NCI-H1092 (cell line): Measurements from ENCODE around the gene DLX3.
A peak's percentile ranks its signal among the peaks of the same experiment; 100 is the strongest.

Experiments used
- DNase-seq: peaks from one replicate; lab custom pipeline; 2025; lab: John Stamatoyannopoulos, UW

DLX3 gene

GRCh38 chr17:49992191-49992932 lies 2.7 kb downstream of the DLX3 start:
- no peak for DNase-seq

- DNase-seq: no peak
Observed at GRCh38 chr17:49991409-49991808, 3.6 kb downstream of the DLX3 start.

- no peak for DNase-seq
Observed at GRCh38 chr17:49990921-49991320, 4.1 kb downstream of the DLX3 start.

- no peak for DNase-seq
Observed at GRCh38 chr17:49990331-49990730, 4.7 kb downstream of the DLX3 start.

GRCh38 chr17:49989518-49989880 lies 5.5 kb downstream of the DLX3 start:
- DNase-seq: no peak

- DNase-seq: peak; percentile 59
Observed at GRCh38 chr17:49987681-49988441, 7.2 kb downstream of the DLX3 start.

GRCh38 chr17:49987290-49987585 lies 7.8 kb downstream of the DLX3 start:
- no peak for DNase-seq

- no peak for DNase-seq
Observed at GRCh38 chr17:49986396-49987289, 8.4 kb downstream of the DLX3 start.

- no peak for DNase-seq
Observed at GRCh38 chr17:49985310-49985990, 9.6 kb downstream of the DLX3 start.

- no peak for DNase-seq
Observed at GRCh38 chr17:49984776-49985175, 10.2 kb downstream of the DLX3 start.

- no peak for DNase-seq
Observed at GRCh38 chr17:49984283-49984682, 10.7 kb downstream of the DLX3 start.

GRCh38 chr17:49980703-49981197 lies 14.3 kb downstream of the DLX3 start:
- no peak for DNase-seq

GRCh38 chr17:49979748-49980479 lies 15.1 kb downstream of the DLX3 start:
- no peak for DNase-seq

- no peak for DNase-seq
Observed at GRCh38 chr17:49978501-49978900, 16.5 kb downstream of the DLX3 start.

- DNase-seq: no peak
Observed at GRCh38 chr17:49977463-49978389, 17.3 kb downstream of the DLX3 start.

GRCh38 chr17:49976828-49977202 lies 18.2 kb downstream of the DLX3 start:
- DNase-seq: no peak

- no peak for DNase-seq
Observed at GRCh38 chr17:49976163-49976827, 18.7 kb downstream of the DLX3 start.

GRCh38 chr17:49975531-49975930 lies 19.5 kb downstream of the DLX3 start:
- DNase-seq: no peak

- DNase-seq: no peak
Observed at GRCh38 chr17:49973271-49973615, 21.8 kb downstream of the DLX3 start.
